Uterus (tissue), 2 donors: ENCODE results near the gene ADCY2.

Experiments used
- CTCF ChIP-seq, 4 experiments: fragments of 200-600 bp in 2 of 4; fragments of 450-650 bp in 2 of 4; sonication (generic) in 2 of 4; IDR thresholded peaks; one replicate each; pipeline ENCODE4 v1.5.1; 2016 to 2019; ENCODE audit warnings: antibody characterized with exemption in 4 of 4, mild to moderate bottlenecking in 2 of 4, moderate library complexity in 1 of 4
- POLR2A ChIP-seq, 2 donors: fragments of 450-650 bp; IDR thresholded peaks; one replicate each; pipeline ENCODE4 v1.6.1; 2016; ENCODE audit warnings: antibody characterized with exemption in 2 of 2, mild to moderate bottlenecking in 1 of 2, moderate library complexity in 1 of 2

DNA sequence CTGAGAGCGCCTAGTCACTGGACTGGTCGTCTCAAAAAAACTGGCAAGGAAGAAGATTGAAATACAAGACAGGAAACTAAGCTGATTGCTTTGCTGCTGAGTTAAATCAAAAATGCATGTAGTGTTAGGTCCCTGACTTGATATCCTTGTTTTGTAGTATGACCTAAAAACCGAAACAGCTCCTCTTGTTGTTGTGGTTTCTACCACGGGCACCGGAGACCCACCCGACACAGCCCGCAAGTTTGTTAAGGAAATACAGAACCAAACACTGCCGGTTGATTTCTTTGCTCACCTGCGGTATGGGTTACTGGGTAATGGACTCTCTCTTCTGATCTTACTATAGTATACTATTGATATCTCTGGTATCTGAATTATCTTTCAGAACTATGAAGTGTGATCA, 477.3 kb downstream of the ADCY2 start:
- no peak for TF ChIP-seq CTCF (IDR thresholded peaks at IDR 0.05)
- TF ChIP-seq POLR2A (IDR thresholded peaks at IDR 0.05) = no peak
